Motor neuron (in vitro differentiated cells): ENCODE results near the gene S100A14. TPM values are rescaled to one million over a fixed set of nuclear protein-coding genes. Genes with fewer than 3 reads are reported as not detected.
"Not testable (repeated sequence)": the region's sequence is repeated elsewhere in the genome, so short reads cannot be mapped to it uniquely, and the experiment has no call there.

ENCODE experiments used
- ATAC-seq, 8 experiments: fragments of 200-7000 bp; cut with Tn5 transposase; replicated peaks in 6 of 8; 2 replicates each; pipeline ENCODE4 v1.8.0; 2021; ENCODE audit warnings: mild to moderate bottlenecking in 8 of 8, moderate library complexity in 8 of 8
- H3K27ac ChIP-seq, 2 donors: fragments of 250-450 bp; sonication (Bioruptor Pico); 2 replicates each; pipeline ENCODE4 v1.9.0; 2021; ENCODE audit warnings: antibody characterized with exemption in 2 of 2, mild to moderate bottlenecking in 2 of 2, moderate library complexity in 1 of 2
- H3K4me1 ChIP-seq, 2 donors: fragments of 250-450 bp; sonication (Bioruptor Pico); replicated peaks in 1 of 2; 2 replicates each; pipeline ENCODE4 v1.6.1; 2021; ENCODE audit warnings: antibody characterized with exemption in 2 of 2, mild to moderate bottlenecking in 2 of 2, moderate library complexity in 1 of 2
- H3K4me3 ChIP-seq, 5 donors: fragments of 250-450 bp; sonication (Bioruptor Pico); 2 replicates each; pipeline ENCODE4 v1.9.0; 2021; ENCODE audit warnings: antibody characterized with exemption in 5 of 5, mild to moderate bottlenecking in 5 of 5, moderate library complexity in 4 of 5
- WGBS, 10 experiments: fragments of 450-650 bp; shearing (Covaris generic); methylation state at CpG; one replicate each; pipeline ENCODE4 v1.0.0; 2022; 5-methylcytosine and 5-hydroxymethylcytosine counted together
- in situ Hi-C, 9 experiments: fragments of 400-800 bp; cut with MboI; loops; one replicate each; pipeline ENCODE4 v1.15.0; 2021; ENCODE audit warnings: low sequenced_read_pairs in 9 of 9, low pct_unique_long_range_greater_than_20kb in 2 of 9; ENCODE audit not compliant: unreplicated experiment in 9 of 9
- total RNA-seq, 8 experiments: library from RNA; unstranded; fragments of 300-600 nt; gene quantifications; 2 replicates each; pipeline versions ENCODE4 v1.2.3 to v1.2.4, GENCODE V29; 2022

The S100A14 gene
- total RNA-seq, 8 experiments from 2014 or later: 0.11 to 0.66 (median 0.59) TPM; not detected in 3

- H3K4me1 ChIP-seq, in situ Hi-C loops, ATAC-seq, H3K27ac ChIP-seq, H3K4me3 ChIP-seq: not testable (repeated sequence)
- 95 to 100% (median 100%) methylated on average over 1 to 7 of the region's 10 CpGs; no CpG with 5 or more reads in 7 of the 10 experiments for WGBS, 10 experiments
Observed at GRCh38 chr1:153575497-153575896, 40.6 kb downstream of the S100A14 start.

GRCh38 chr1:153575081-153575491 lies 41.0 kb downstream of the S100A14 start:
- H3K27ac ChIP-seq, in situ Hi-C loops, H3K4me3 ChIP-seq, H3K4me1 ChIP-seq, ATAC-seq: not testable (repeated sequence)
- WGBS, 10 experiments: 80 to 100% methylated on average over 1 to 2 of the region's 35 CpGs; no CpG with 5 or more reads in 8 of the 10 experiments

DNA sequence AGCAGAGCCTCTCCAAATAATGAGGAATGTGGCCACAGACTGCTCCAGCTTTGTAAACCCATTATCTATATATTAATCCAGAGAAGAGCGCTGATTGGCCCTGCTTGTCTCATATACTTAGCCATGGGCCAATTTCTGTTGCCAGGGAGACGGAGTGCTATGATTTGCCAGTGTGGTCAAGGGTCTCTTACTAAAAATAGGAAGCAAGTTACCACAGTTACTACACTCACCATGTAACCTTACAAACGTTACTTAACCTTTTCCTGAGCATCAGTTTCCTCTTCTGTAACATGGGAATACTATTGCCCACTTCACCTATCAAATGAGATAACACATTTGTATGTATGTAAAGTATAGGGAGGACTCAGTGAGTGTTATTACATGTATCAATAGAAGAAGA lies 42.8 kb downstream of the S100A14 start:
- WGBS, 10 experiments: 89 to 100% (median 96%) methylated on average over 1 to 3 of the region's 3 CpGs; no CpG with 5 or more reads in 3 of the 10 experiments
- Histone ChIP-seq H3K4me3 (no peak overlapping the region), H3K27ac (no peak overlapping the region), H3K4me1 (peaks cover 2 to 8% of the 10 kb centered on the region in 2 donors)
- ATAC-seq: no peak
- in situ Hi-C loops: no loop called here

DNA sequence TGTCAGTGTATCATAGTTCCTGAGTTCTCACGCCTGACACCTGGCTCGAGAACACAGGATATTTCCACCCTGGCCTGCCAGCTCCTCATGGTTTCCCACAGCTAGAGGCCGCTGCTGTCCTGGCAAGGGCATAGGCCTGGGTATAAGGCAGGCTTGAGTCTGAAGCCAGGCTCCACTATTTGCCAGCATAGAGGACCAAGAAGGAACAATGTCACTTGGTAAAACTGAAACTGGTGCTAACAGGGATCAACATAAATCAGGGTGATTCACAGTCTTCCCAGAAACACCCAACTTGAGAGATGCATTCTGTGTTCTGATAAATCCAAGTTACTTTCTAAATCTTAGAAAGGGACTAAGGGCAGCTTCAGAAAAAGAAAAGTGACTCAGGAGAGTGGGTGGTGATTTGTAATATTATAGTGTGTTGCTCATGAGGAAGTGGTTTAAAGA lies 43.5 kb downstream of the S100A14 start:
- in situ Hi-C loops: no loop called here
- peaks cover 2 to 11% of the 10 kb centered on the region in 2 donors for H3K4me1 ChIP-seq
- 0 to 50% (median 33%) methylated on average over 1 to 3 of the region's 3 CpGs; no CpG with 5 or more reads in 5 of the 10 experiments for WGBS, 10 experiments
- peak; percentile 53 to 85 (median 78) for ATAC-seq
- no peak overlapping the region for H3K4me3 ChIP-seq
- no peak overlapping the region for H3K27ac ChIP-seq

- H3K27ac ChIP-seq: no peak overlapping the region
Observed at GRCh38 chr1:153571706-153572105, 44.4 kb downstream of the S100A14 start.

DNA sequence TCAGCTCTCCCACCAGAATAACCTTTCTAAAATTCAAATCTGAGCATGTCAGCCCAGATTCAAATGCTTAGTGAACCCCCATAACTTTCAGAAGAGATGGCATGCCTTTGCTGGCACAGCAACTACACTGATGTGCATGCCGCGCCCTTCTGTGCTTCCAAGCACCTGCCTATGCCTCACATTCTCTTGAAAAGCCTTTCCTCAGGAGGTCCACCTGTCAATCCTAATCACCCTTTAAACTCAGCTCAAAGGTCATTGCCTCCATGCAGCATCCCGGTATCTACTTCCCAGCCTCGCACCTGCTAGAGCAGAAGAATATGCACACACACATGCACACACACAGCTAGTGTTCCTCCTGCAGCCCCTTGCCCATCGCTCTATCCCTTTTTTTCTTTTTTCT lies 45.3 kb downstream of the S100A14 start:
- WGBS, 10 experiments: 76 to 96% (median 88%) methylated on average over 2 to 5 of the region's 5 CpGs; no CpG with 5 or more reads in 2 of the 10 experiments
- Histone ChIP-seq H3K27ac (no peak overlapping the region), H3K4me3 (no peak overlapping the region), H3K4me1 (peaks cover 14 to 21% of the 10 kb centered on the region in 2 donors)
- in situ Hi-C loops: no loop called here
- no peak for ATAC-seq

More at GRCh38 chr1:153571706-153572105, 44.4 kb downstream of the S100A14 start:
- in situ Hi-C loops: no loop called here
- peaks cover 6 to 13% of the 10 kb centered on the region in 2 donors for H3K4me1 ChIP-seq
- 78 to 100% (median 87%) methylated on average over 1 to 7 of the region's 7 CpGs; no CpG with 5 or more reads in 1 of the 10 experiments for WGBS, 10 experiments
- no peak overlapping the region for H3K4me3 ChIP-seq
- ATAC-seq: no peak

GRCh38 chr1:153569465-153569864 lies 46.7 kb downstream of the S100A14 start:
- 60 to 98% (median 88%) methylated on average over 1 to 7 of the region's 8 CpGs; no CpG with 5 or more reads in 4 of the 10 experiments for WGBS, 10 experiments
- Histone ChIP-seq H3K4me3 (no peak overlapping the region), H3K27ac (no peak overlapping the region), H3K4me1 (peaks cover 19 to 26% of the 10 kb centered on the region in 2 donors)
- no peak for ATAC-seq
- in situ Hi-C loops: loop anchor here in 1 of 9 experiments (10.0 kb wide), 1 partner anchor 65 kb away; no protein-coding TSS in a partner anchor

- 0 to 37% (median 20%) methylated on average over 2 to 12 of the region's 25 CpGs; no CpG with 5 or more reads in 1 of the 10 experiments for WGBS, 10 experiments
- in situ Hi-C loops: loop anchor here in 1 of 9 experiments (10.0 kb wide), 1 partner anchor 64 kb away; no protein-coding TSS in a partner anchor
- no peak overlapping the region for H3K27ac ChIP-seq
- peaks cover 19 to 26% of the 10 kb centered on the region in 2 donors for H3K4me1 ChIP-seq
- peak; percentile 11 to 48 (median 22) for ATAC-seq
- H3K4me3 ChIP-seq: no peak overlapping the region
Observed at GRCh38 chr1:153568367-153569099, 47.6 kb downstream of the S100A14 start.

GRCh38 chr1:153567621-153568366 lies 48.3 kb downstream of the S100A14 start:
- no peak overlapping the region for H3K27ac ChIP-seq
- in situ Hi-C loops: loop anchor here in 1 of 9 experiments (10.0 kb wide), 1 partner anchor 63 kb away; no protein-coding TSS in a partner anchor
- peak in 1 of 8 experiments; percentile 1 for ATAC-seq
- H3K4me1 ChIP-seq: peaks cover 19 to 26% of the 10 kb centered on the region in 2 donors
- no peak overlapping the region for H3K4me3 ChIP-seq
- 40 to 95% (median 77%) methylated on average over 2 to 19 of the region's 22 CpGs; no CpG with 5 or more reads in 2 of the 10 experiments for WGBS, 10 experiments

DNA sequence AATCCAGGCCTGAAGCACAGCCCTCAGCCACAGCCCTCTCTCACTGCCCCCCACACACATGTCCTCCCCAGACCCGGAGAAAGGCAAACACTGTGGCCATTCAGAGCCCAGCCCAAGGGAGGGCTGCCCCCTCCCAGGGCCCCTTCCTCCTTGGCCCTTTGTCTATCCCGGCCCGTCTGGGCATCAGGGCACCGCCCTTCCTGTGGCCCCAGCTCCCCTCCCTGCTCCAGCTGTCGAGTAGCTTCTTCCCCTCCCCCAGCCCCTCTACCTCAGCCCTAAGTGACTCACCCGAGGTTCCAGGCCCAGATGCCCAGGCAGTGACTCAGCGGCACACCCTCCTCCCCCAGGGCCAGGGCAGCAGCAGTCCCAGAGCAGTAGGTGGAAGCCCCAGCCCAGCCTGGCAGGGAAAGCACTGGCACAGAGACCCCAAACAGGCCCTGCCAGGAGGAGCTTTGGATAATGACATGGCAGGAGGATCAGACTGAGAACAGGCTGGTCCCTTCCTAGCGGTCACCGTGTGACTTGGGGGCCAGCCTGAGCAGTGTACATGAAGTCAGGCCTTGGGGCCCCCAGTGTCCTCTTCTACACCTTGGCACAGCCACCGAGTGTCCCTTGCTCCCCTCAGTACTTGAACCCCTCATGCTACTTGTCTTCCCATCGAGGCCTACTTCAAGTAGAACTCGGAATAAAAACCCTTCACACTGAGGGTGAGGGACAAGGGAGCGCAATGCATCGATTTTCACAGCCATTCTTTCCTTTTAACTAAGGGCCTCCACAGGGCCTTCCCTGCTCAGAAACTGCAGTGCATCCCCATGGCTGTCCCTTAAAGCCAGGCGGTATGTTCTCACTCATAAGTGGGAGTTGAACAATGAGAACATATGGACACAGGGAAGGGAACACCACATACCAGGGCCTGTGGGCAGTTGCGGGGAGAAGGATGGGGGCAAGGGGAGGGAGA lies 49.4 kb downstream of the S100A14 start:
- in situ Hi-C loops: loop anchor here in 1 of 9 experiments (10.0 kb wide), 1 partner anchor 62 kb away; no protein-coding TSS in a partner anchor
- Histone ChIP-seq H3K4me1 (peaks cover 19 to 26% of the 10 kb centered on the region in 2 donors), H3K4me3 (no peak overlapping the region), H3K27ac (peak overlapping the region in 1 of 2 donors; percentile 20)
- ATAC-seq: peak; percentile 76 to 92 (median 89)
- WGBS, 10 experiments: 0 to 88% (median 56%) methylated on average over 2 to 10 of the region's 16 CpGs; no CpG with 5 or more reads in 2 of the 10 experiments

DNA sequence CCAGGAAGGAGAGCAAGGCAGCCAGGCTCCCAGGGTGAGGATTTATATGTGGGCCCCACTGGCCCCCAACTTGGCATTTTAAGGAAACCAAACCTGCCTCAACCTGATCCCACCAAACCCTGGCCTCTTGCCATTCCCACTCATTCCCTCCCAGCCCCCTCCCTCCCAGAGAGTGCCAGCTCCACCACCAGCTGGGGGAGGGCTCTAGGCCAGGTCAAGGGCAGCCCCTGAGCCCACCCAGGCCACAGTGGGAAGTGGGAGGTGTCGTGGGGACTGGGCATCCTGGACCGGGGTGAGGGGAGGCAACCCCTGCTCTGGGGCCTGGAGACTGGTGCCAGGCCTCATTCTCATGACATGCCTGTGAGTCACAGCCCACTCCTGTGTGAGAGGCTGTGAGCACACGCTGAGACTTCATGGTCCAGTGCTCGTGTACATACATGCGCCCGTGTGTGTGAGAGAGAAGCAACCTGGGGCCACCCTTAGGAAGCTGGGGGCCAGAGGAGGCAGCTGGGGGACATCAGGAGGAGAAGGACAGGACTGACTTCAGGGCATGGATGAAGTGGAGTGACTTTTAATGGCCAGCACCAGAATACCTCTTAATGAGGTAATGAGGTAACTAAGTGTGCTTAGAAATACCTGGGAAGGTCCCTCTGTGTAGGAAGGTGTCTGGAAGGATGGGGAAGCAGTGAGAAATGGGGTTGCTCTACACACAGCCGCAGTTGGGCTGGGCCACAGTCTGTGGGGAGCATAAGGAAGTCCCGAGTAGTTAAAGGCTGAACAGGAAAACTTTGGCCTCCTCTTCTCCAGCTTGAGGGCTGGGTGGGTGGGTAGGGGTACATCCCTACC lies 50.4 kb downstream of the S100A14 start, which contains the start of gene S100A2:
TSS of gene S100A2 (minus strand) at position 316 of the 846 bp plus-strand sequence. CDS start 1,967 bp downstream, outside the sequence.
- 60 to 81% (median 70%) methylated on average over 3 to 8 of the region's 8 CpGs; no CpG with 5 or more reads in 6 of the 10 experiments for WGBS, 10 experiments
- H3K4me3 ChIP-seq: no peak within 1 kb of the TSS
- H3K27ac ChIP-seq: peak within 1 kb of the TSS in 1 of 2 donors; percentile 20
- in situ Hi-C loops: loop anchor here in 1 of 9 experiments (10.0 kb wide), 1 partner anchor 61 kb away; no protein-coding TSS in a partner anchor
- ATAC-seq: peak in 7 of 8 experiments; percentile 24 to 53 (median 50)
- peaks cover 19 to 26% of the 10 kb centered on the region in 2 donors for H3K4me1 ChIP-seq
